Measurements from ENCODE around the gene ZNF670.

Gene ZNF670

DNA sequence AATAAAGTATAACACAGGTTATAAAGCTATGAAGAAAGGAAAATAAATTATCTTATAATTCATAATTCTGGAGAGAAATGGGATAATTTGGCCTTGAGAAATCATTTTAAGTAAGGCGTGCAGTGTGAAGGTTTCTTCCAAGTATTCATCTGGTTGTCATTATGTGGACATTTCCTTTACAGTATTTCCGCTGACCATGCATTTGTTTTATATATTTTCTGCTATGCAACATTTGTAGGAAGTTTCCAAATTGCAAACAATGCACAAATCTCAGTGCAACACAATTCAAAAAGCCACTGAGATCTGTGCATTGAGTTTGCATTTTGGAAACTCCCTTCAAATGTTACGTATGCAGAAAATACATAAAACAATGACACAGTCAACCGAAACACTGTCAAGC, 17.8 kb downstream of the ZNF670 start:
- no peak overlapping the region for H3K9ac ChIP-seq (ENCODE audit: low read length)
- peaks cover 36% of the 10 kb centered on the region for H3K9me3 ChIP-seq (ENCODE audit: insufficient read depth, low read length)
- peaks cover 61% of the 10 kb centered on the region for H3K36me3 ChIP-seq (replicated peaks; ENCODE audit: low read depth, low read length)
- H4K20me1 ChIP-seq (ENCODE audit: insufficient read depth, low read length), result no peaks in the 10 kb centered on the region
- H3K79me2 ChIP-seq (ENCODE audit: low read length), result peaks cover 83% of the 10 kb centered on the region
- TF ChIP-seq, protein P1, sequence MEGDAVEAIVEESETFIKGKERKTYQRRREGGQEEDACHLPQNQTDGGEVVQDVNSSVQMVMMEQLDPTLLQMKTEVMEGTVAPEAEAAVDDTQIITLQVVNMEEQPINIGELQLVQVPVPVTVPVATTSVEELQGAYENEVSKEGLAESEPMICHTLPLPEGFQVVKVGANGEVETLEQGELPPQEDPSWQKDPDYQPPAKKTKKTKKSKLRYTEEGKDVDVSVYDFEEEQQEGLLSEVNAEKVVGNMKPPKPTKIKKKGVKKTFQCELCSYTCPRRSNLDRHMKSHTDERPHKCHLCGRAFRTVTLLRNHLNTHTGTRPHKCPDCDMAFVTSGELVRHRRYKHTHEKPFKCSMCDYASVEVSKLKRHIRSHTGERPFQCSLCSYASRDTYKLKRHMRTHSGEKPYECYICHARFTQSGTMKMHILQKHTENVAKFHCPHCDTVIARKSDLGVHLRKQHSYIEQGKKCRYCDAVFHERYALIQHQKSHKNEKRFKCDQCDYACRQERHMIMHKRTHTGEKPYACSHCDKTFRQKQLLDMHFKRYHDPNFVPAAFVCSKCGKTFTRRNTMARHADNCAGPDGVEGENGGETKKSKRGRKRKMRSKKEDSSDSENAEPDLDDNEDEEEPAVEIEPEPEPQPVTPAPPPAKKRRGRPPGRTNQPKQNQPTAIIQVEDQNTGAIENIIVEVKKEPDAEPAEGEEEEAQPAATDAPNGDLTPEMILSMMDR (IDR thresholded peaks at IDR 0.05; ENCODE audit: low read depth, low read length), result no peak
- no peak for TF ChIP-seq EZH2phosphoT487 (IDR thresholded peaks at IDR 0.05; ENCODE audit: low read depth)
- H3K27ac ChIP-seq (ENCODE audit: low read length), result no peak overlapping the region
- no peak overlapping the region for H3K4me3 ChIP-seq (ENCODE audit: low read length)
- no peak overlapping the region for H3K4me2 ChIP-seq (ENCODE audit: low read length)
- H2AFZ ChIP-seq (ENCODE audit: low read depth, low read length), result no peak overlapping the region
- no peaks in the 10 kb centered on the region for H3K27me3 ChIP-seq (ENCODE audit: low read depth, low read length)
- H3K4me1 ChIP-seq (ENCODE audit: low read length), result no peaks in the 10 kb centered on the region

DNA sequence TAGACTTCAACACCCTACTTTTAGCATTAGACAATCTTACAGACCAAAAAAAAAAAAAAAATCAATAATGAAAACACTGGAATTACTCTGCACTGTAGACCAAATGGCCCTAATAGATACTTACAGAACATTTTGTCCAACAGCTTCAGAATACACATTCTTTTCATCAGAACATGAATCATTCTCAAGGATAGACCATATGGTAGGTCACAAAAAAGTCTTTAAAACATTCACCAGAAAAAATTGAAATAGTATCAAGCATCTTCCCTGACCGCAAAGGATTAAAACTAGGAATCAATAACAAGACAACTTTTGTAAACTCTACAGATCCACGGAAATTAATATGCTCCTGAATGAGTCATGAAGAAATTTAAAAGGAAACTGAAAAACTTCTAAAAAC, 22.5 kb downstream of the ZNF670 start:
- peaks cover 66% of the 10 kb centered on the region for H3K9me3 ChIP-seq (ENCODE audit: insufficient read depth, low read length)
- TF ChIP-seq EZH2phosphoT487 (IDR thresholded peaks at IDR 0.05; ENCODE audit: low read depth), result no peak
- TF ChIP-seq, protein P1 (IDR thresholded peaks at IDR 0.05; ENCODE audit: low read depth, low read length), result no peak
- H2AFZ ChIP-seq (ENCODE audit: low read depth, low read length), result no peak overlapping the region
- no peak overlapping the region for H3K4me2 ChIP-seq (ENCODE audit: low read length)
- no peaks in the 10 kb centered on the region for H4K20me1 ChIP-seq (ENCODE audit: insufficient read depth, low read length)
- peaks cover 81% of the 10 kb centered on the region for H3K79me2 ChIP-seq (ENCODE audit: low read length)
- no peak overlapping the region for H3K27ac ChIP-seq (ENCODE audit: low read length)
- no peaks in the 10 kb centered on the region for H3K27me3 ChIP-seq (ENCODE audit: low read depth, low read length)
- H3K4me1 ChIP-seq (ENCODE audit: low read length), result no peaks in the 10 kb centered on the region
- H3K36me3 ChIP-seq (replicated peaks; ENCODE audit: low read depth, low read length), result peaks cover 69% of the 10 kb centered on the region
- H3K9ac ChIP-seq (ENCODE audit: low read length), result no peak overlapping the region
- no peak overlapping the region for H3K4me3 ChIP-seq (ENCODE audit: low read length)

DNA sequence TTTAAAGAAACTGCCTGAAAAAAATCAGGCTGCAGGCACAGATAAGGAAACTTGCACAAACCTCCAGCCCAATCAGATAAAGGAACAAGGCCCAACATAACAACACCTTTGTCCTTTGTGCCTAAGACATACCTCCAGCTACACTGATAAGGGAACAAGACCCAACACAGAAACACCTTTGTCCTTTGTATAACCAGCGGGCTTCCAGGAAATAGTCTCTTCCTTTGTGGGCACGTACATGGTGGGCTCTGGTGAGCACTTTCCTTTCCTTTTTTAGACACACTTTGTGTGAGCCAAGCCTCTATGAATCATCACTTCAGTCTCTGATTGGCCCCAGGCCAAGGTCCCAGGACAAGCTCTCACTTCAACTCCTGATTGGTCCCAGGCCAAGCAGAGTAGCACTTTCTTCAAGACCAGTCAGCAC, 23.6 kb downstream of the ZNF670 start:
- no peaks in the 10 kb centered on the region for H3K4me1 ChIP-seq (ENCODE audit: low read length)
- H3K36me3 ChIP-seq (replicated peaks; ENCODE audit: low read depth, low read length), result peaks cover 67% of the 10 kb centered on the region
- no peak overlapping the region for H3K9ac ChIP-seq (ENCODE audit: low read length)
- H2AFZ ChIP-seq (ENCODE audit: low read depth, low read length), result no peak overlapping the region
- no peak overlapping the region for H3K4me2 ChIP-seq (ENCODE audit: low read length)
- TF ChIP-seq, protein P1 (IDR thresholded peaks at IDR 0.05; ENCODE audit: low read depth, low read length), result no peak
- no peak for TF ChIP-seq EZH2phosphoT487 (IDR thresholded peaks at IDR 0.05; ENCODE audit: low read depth)
- peaks cover 72% of the 10 kb centered on the region for H3K79me2 ChIP-seq (ENCODE audit: low read length)
- no peaks in the 10 kb centered on the region for H4K20me1 ChIP-seq (ENCODE audit: insufficient read depth, low read length)
- H3K27ac ChIP-seq (ENCODE audit: low read length), result no peak overlapping the region
- peaks cover 69% of the 10 kb centered on the region for H3K9me3 ChIP-seq (ENCODE audit: insufficient read depth, low read length)
- H3K4me3 ChIP-seq (ENCODE audit: low read length), result no peak overlapping the region
- H3K27me3 ChIP-seq (ENCODE audit: low read depth, low read length), result no peaks in the 10 kb centered on the region

DNA sequence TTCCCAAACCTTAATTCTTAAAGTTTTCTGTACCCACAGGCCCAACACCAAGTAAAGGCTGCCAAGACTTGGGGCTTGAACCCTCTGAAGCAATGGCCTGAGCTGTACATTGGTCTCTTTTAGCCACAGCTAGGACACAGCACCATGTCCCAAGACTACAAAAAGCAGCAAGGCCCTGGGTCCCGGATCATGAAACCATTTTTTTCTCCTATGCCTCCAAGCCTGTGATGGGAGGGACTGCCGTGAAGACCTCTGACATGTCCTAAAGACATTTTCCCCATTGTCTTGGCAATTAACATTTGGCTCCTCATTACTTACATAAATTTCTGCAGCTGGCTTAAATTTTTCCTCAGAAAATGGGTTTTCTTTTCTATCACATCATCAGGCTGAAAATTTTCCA, 30.9 kb downstream of the ZNF670 start:
- Histone ChIP-seq H3K9ac (ENCODE audit: low read length) (no peak overlapping the region), H2AFZ (ENCODE audit: low read depth, low read length) (no peak overlapping the region), H3K36me3 (replicated peaks; ENCODE audit: low read depth, low read length) (peaks cover 64% of the 10 kb centered on the region), H3K9me3 (ENCODE audit: insufficient read depth, low read length) (peaks cover 77% of the 10 kb centered on the region), H3K4me1 (ENCODE audit: low read length) (no peaks in the 10 kb centered on the region), H3K79me2 (ENCODE audit: low read length) (peaks cover 53% of the 10 kb centered on the region), H3K4me2 (ENCODE audit: low read length) (no peak overlapping the region), H3K4me3 (ENCODE audit: low read length) (no peak overlapping the region), H4K20me1 (ENCODE audit: insufficient read depth, low read length) (no peaks in the 10 kb centered on the region), H3K27ac (ENCODE audit: low read length) (no peak overlapping the region), H3K27me3 (ENCODE audit: low read depth, low read length) (no peaks in the 10 kb centered on the region)
- TF ChIP-seq, protein P1 (IDR thresholded peaks at IDR 0.05; ENCODE audit: low read depth, low read length), result no peak
- no peak for TF ChIP-seq EZH2phosphoT487 (IDR thresholded peaks at IDR 0.05; ENCODE audit: low read depth)
